22Rv1 (cell line): ENCODE results near the gene MN1.

Source experiments
- H3K27ac ChIP-seq: fragments of 450-650 bp; 2 replicates; pipeline ENCODE4 v1.5.1; 2017
- CTCF ChIP-seq: fragments of 450-650 bp; IDR thresholded peaks from 2 replicates; pipeline ENCODE4 v1.5.1; 2017; ENCODE audit warnings: mild to moderate bottlenecking
- ZFX ChIP-seq: fragments of 450-650 bp; IDR thresholded peaks from 2 replicates; pipeline ENCODE4 v1.6.1; 2017; ENCODE audit warnings: antibody characterized with exemption, borderline replicate concordance

The MN1 gene

GRCh38 chr22:27844656-27845591 lies 43.4 kb upstream of the MN1 start:
- no peak overlapping the region for H3K27ac ChIP-seq
- no peak for TF ChIP-seq ZFX
- TF ChIP-seq CTCF: no peak

GRCh38 chr22:27844256-27844655 lies 42.7 kb upstream of the MN1 start:
- no peak overlapping the region for H3K27ac ChIP-seq
- TF ChIP-seq CTCF (no peak), ZFX (no peak)

- TF ChIP-seq CTCF: no peak
- no peak for TF ChIP-seq ZFX
These were observed 41.9 kb upstream of the MN1 start for GRCh38 chr22:27843441-27843840.

GRCh38 chr22:27842669-27843431 lies 41.3 kb upstream of the MN1 start:
- H3K27ac ChIP-seq: no peak overlapping the region
- TF ChIP-seq CTCF (no peak), ZFX (no peak)

More at GRCh38 chr22:27843441-27843840, 41.9 kb upstream of the MN1 start:
- H3K27ac ChIP-seq: no peak overlapping the region

GRCh38 chr22:27842201-27842600 lies 40.6 kb upstream of the MN1 start:
- no peak overlapping the region for H3K27ac ChIP-seq
- TF ChIP-seq ZFX (no peak), CTCF (no peak)

- H3K27ac ChIP-seq: no peak overlapping the region
- no peak for TF ChIP-seq ZFX
- TF ChIP-seq CTCF: no peak
These were observed 38.9 kb upstream of the MN1 start for GRCh38 chr22:27840436-27840835.
